T-helper 17 cell (primary cell): Measurements from ENCODE around the gene USP3. TPM values are rescaled to one million over a fixed set of nuclear protein-coding genes. Genes with fewer than 3 reads are reported as not detected.

Experiments used
- total RNA-seq, 4 donors: library from RNA in 2 of 4; stranded (reverse) in 2 of 4; gene quantifications; one replicate each; pipeline ENCODE4 v1.2.3 and lab custom pipeline; 2022 to 2026

USP3 gene
- total RNA-seq, 2 donors from 2014 or later, result 219 to 288 TPM

Other genes with a start within 250 kb of the USP3 start
- 10 to 100 TPM; 11.8 to 17.6 TPM for gene APH1B, start 227.0 kb upstream of the USP3 start, total RNA-seq
- gene CA12, start 122.7 kb upstream of the USP3 start, total RNA-seq, result not detected
- gene FBXL22, start 92.8 kb downstream of the USP3 start, total RNA-seq, result 1 to 10 TPM in 1 of 2 donors, under 1 TPM in 1; 0.81 to 1.1 TPM